HT-29 (cell line): ENCODE data around the gene HOXA4. TPM values are rescaled to one million over a fixed set of nuclear protein-coding genes. Genes with fewer than 3 reads are reported as not detected.

Experiments used
- DNase-seq: peaks from one replicate; pipeline ENCODE4 v3.0.0-alpha.2; 2015; ENCODE audit warnings: low spot score
- total RNA-seq: library from RNA; depleted of rRNA; stranded (reverse); fragments of >200 nt; shearing (Covaris generic); gene quantifications from 2 replicates; pipeline ENCODE4 v1.2.3, GENCODE V29; 2014

Gene HOXA4
- total RNA-seq, 1 experiment from 2014 or later: 3.7 TPM

- DNase-seq: peak; percentile 94
Observed at GRCh38 chr7:27147199-27148030, 16.9 kb upstream of the HOXA4 start, which contains the start of gene HOXA6. TSS of gene HOXA6 (minus strand) at chr7:27147774. CDS start at chr7:27147749, 25 bp downstream.

GRCh38 chr7:27146491-27147198 lies 16.1 kb upstream of the HOXA4 start:
- peak; percentile 68 for DNase-seq

GRCh38 chr7:27145914-27146412 lies 15.4 kb upstream of the HOXA4 start:
- DNase-seq: no peak

GRCh38 chr7:27145165-27145913 lies 14.8 kb upstream of the HOXA4 start:
- no peak for DNase-seq

- no peak for DNase-seq
Observed at GRCh38 chr7:27144781-27145164, 14.2 kb upstream of the HOXA4 start.

GRCh38 chr7:27143950-27144780 lies 13.6 kb upstream of the HOXA4 start:
- DNase-seq: no peak

GRCh38 chr7:27143023-27143949 lies 12.7 kb upstream of the HOXA4 start, which contains the start of gene HOXA5:
TSS of gene HOXA5 (minus strand) at chr7:27143681. CDS start at chr7:27143607, 74 bp downstream.
- peak; percentile 86 for DNase-seq

- no peak for DNase-seq
Observed at GRCh38 chr7:27142580-27143022, 12.0 kb upstream of the HOXA4 start.

GRCh38 chr7:27141923-27142579 lies 11.5 kb upstream of the HOXA4 start:
- no peak for DNase-seq

GRCh38 chr7:27141137-27141922 lies 10.8 kb upstream of the HOXA4 start:
- DNase-seq: no peak

GRCh38 chr7:27140126-27140857 lies 9.7 kb upstream of the HOXA4 start:
- DNase-seq: peak; percentile 90

GRCh38 chr7:27139334-27140125 lies 9.0 kb upstream of the HOXA4 start:
- no peak for DNase-seq

- no peak for DNase-seq
Observed at GRCh38 chr7:27138985-27139333, 8.4 kb upstream of the HOXA4 start.

GRCh38 chr7:27138472-27138871 lies 7.9 kb upstream of the HOXA4 start:
- DNase-seq: no peak

GRCh38 chr7:27137640-27138315 lies 7.2 kb upstream of the HOXA4 start:
- DNase-seq: peak; percentile 56

- no peak for DNase-seq
Observed at GRCh38 chr7:27134392-27134791, 3.8 kb upstream of the HOXA4 start.
